Esophagus muscularis mucosa (tissue), 4 donors: Measurements from ENCODE around the gene ITGB6.

ENCODE experiments used
- CTCF ChIP-seq, 3 experiments: fragments of 200-600 bp in 2 of 3; fragments of 450-650 bp in 1 of 3; sonication (generic) in 2 of 3; IDR thresholded peaks; one replicate each; pipeline ENCODE4 v1.5.1; 2017 to 2019; ENCODE audit warnings: antibody characterized with exemption in 3 of 3, mild to moderate bottlenecking in 2 of 3, moderate library complexity in 1 of 3
- EP300 ChIP-seq: sonication (generic); formaldehyde crosslinking; IDR thresholded peaks from one replicate; pipeline ENCODE4 v1.6.1; 2017; ENCODE audit warnings: antibody characterized with exemption
- POLR2A ChIP-seq: fragments of 450-650 bp; IDR thresholded peaks from one replicate; pipeline ENCODE4 v1.6.1; 2017; ENCODE audit warnings: antibody characterized with exemption, moderate library complexity, mild to moderate bottlenecking, low read depth
- POLR2AphosphoS5 ChIP-seq, 2 donors: sonication (generic); formaldehyde crosslinking; IDR thresholded peaks; one replicate each; pipeline ENCODE4 v1.6.1; 2017; ENCODE audit warnings: antibody characterized with exemption in 2 of 2

- TF ChIP-seq CTCF (IDR thresholded peaks at IDR 0.05) (no peak), POLR2A (no peak), EP300 (no peak), POLR2AphosphoS5 (IDR thresholded peaks at IDR 0.05) (no peak)
Measured at GRCh38 chr2:160125828-160126227, 74.2 kb downstream of the ITGB6 start.
